Right lobe of liver (tissue), 6 donors: ENCODE measurements around the gene GRIP1. TPM values are rescaled to one million over a fixed set of nuclear protein-coding genes. Genes with fewer than 3 reads are reported as not detected.

ENCODE experiments used
- ATAC-seq, 4 donors: fragments of 200-7000 bp; cut with Tn5 transposase; one replicate each; pipeline ENCODE4 v1.9.1; 2020; ENCODE audit warnings: mild to moderate bottlenecking in 4 of 4, moderate library complexity in 4 of 4
- DNase-seq, 3 donors: peaks; one replicate each; pipeline ENCODE4 v3.0.0-alpha.2; 2020
- H3K27ac ChIP-seq, 3 donors: fragments of 200-600 bp; one replicate each; pipeline ENCODE4 v1.8.0; 2022
- H3K27me3 ChIP-seq, 2 donors: fragments of 200-600 bp; one replicate each; pipeline ENCODE4 v1.8.0; 2022
- H3K36me3 ChIP-seq, 4 donors: fragments of 200-600 bp; sonication (generic) in 1 of 4; one replicate each; pipeline versions ENCODE4 v1.5.1 to v1.8.0; 2017 to 2022; ENCODE audit warnings: control low read depth in 1 of 4
- H3K4me1 ChIP-seq, 4 donors: fragments of 200-600 bp; sonication (generic) in 1 of 4; one replicate each; pipeline versions ENCODE4 v1.5.1 to v1.8.0; 2017 to 2022; ENCODE audit warnings: control low read depth in 1 of 4
- H3K4me3 ChIP-seq, 3 donors: fragments of 200-600 bp; one replicate each; pipeline ENCODE4 v1.8.0; 2022
- H3K9me3 ChIP-seq, 4 donors: fragments of 200-600 bp; sonication (generic) in 1 of 4; one replicate each; pipeline versions ENCODE4 v1.5.1 to v1.8.0; 2017 to 2022; ENCODE audit warnings: control low read depth in 1 of 4
- CTCF ChIP-seq, 4 donors: fragments of 200-600 bp in 3 of 4; fragments of 450-650 bp in 1 of 4; IDR thresholded peaks; one replicate each; pipeline versions ENCODE4 v1.5.1 to v1.8.0; 2016 to 2022; ENCODE audit warnings: antibody characterized with exemption in 4 of 4, mild to moderate bottlenecking in 2 of 4
- POLR2A ChIP-seq: fragments of 450-650 bp; IDR thresholded peaks from one replicate; pipeline ENCODE4 v1.6.1; 2017; ENCODE audit warnings: antibody characterized with exemption, mild to moderate bottlenecking
- WGBS: methylation state at CpG from one replicate; pipeline ENCODE4 v1.1.6; 2018; ENCODE audit warnings: low coverage, low lambda C conversion rate; ENCODE audit not compliant: insufficient coverage; ENCODE audit errors: missing lambda C conversion rate; 5-methylcytosine and 5-hydroxymethylcytosine counted together
- intact Hi-C, 2 donors: fragments of 100-400 bp; cut with DNase I; formaldehyde crosslinking; loops; one replicate each; pipeline versions ENCODE4 v1.11.2 to v1.14.1; 2022
- total RNA-seq, 6 experiments: library from RNA; depleted of rRNA in 2 of 6; stranded (reverse); fragments of >200 nt in 2 of 6; fragmentation: NEBNext Ultra II Directional in 3 of 6; extraction: Animal tissue kit (Norgen Biotek cat#: 25700) in 3 of 6; gene quantifications; one replicate each; pipeline versions ENCODE4 v1.1.0 to v1.2.4, GENCODE V29; 2016 to 2023
- donor health status: DM: no; HTN: yes; CAD: no.
- donor health status: DM: no; HTN: no; CAD: no.
- donor health status: DM: no; HTN: no; CAD: no.
- donor health status: DM: no; HTN: yes; CAD: no.
- donor health status: DM: no; HTN: yes; CAD: no.

Gene GRIP1
- total RNA-seq, 6 experiments from 2014 or later = 0.22 to 0.78 (median 0.26) TPM; not detected in 3

- no peak for ATAC-seq
- H3K36me3 ChIP-seq = no peaks in the 10 kb centered on the region
- H3K9me3 ChIP-seq = no peaks in the 10 kb centered on the region
- TF ChIP-seq CTCF (IDR thresholded peaks at IDR 0.05) (no peak), POLR2A (no peak)
- no peaks in the 10 kb centered on the region for H3K4me1 ChIP-seq
- DNase-seq = no peak
- 73% methylated on average over 2 of the region's 2 CpGs for WGBS
- no peak overlapping the region for H3K4me3 ChIP-seq
- no peaks in the 10 kb centered on the region for H3K27me3 ChIP-seq
- no peak overlapping the region for H3K27ac ChIP-seq
- intact Hi-C loops = no loop called here
These were observed 147.1 kb downstream of the GRIP1 start for GRCh38 chr12:66531766-66532165.

DNA sequence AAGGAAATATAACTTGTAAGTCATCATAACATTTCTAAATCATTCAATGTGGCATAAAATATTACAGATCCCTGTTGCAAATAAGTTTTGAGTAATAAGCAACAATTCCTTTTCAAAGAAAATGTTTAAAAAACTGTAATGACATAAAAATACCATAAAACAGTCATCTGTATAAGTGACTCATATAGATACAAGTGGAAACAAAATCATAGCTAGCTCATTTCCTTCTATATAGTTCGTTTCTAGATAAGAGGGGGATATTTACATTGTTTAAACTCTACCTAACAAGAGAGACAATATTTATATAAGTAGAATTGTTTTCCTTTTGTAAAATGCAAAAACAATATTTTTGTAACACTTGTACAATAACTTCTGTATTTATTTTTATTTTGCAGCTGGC, 148.9 kb downstream of the GRIP1 start:
- intact Hi-C loops = no loop called here
- no peak overlapping the region for H3K4me3 ChIP-seq
- no peaks in the 10 kb centered on the region for H3K4me1 ChIP-seq
- TF ChIP-seq CTCF (IDR thresholded peaks at IDR 0.05) (no peak), POLR2A (no peak)
- H3K27me3 ChIP-seq = no peaks in the 10 kb centered on the region
- ATAC-seq (no peak), DNase-seq (no peak)
- H3K27ac ChIP-seq = no peak overlapping the region
- no peaks in the 10 kb centered on the region for H3K36me3 ChIP-seq
- H3K9me3 ChIP-seq = no peaks in the 10 kb centered on the region
- 23% methylated on average over 1 of the region's 1 CpG for WGBS

DNA sequence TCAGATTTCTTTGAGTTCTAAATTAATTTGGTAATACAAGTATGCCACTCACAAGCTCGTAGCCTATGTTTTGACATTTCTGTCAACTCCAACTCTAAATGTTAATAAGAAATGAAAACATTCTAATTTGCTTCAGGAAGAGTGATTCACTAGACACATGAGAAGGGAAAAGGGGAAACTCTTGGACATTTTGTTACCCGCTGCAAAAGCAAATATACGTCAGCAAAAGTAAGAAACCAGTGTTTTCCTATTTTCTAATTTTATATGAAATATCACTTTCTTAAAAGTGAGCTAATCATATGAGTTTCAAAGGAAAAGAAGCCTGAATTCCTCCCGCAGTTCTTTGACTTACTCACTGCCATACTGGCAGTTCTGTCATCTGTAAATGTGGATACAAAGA, 162.3 kb downstream of the GRIP1 start:
- 43% methylated on average over 4 of the region's 4 CpGs for WGBS
- intact Hi-C loops = no loop called here

GRCh38 chr12:66516133-66516532, 162.7 kb downstream of the GRIP1 start:
- H3K9me3 ChIP-seq = peaks cover 0 to 4% (median 0%) of the 10 kb centered on the region in 4 donors
- no peaks in the 10 kb centered on the region for H3K4me1 ChIP-seq
- no peaks in the 10 kb centered on the region for H3K27me3 ChIP-seq
- no peaks in the 10 kb centered on the region for H3K36me3 ChIP-seq
- 30% methylated on average over 2 of the region's 2 CpGs for WGBS
- ATAC-seq (no peak), DNase-seq (no peak)
- H3K27ac ChIP-seq = no peak overlapping the region
- TF ChIP-seq CTCF (IDR thresholded peaks at IDR 0.05) (no peak), POLR2A (no peak)
- intact Hi-C loops = no loop called here
- H3K4me3 ChIP-seq = no peak overlapping the region

More for the DNA sequence above, 162.3 kb downstream of the GRIP1 start:
- no peak for TF ChIP-seq POLR2A
- no peak for TF ChIP-seq CTCF (IDR thresholded peaks at IDR 0.05)
- Histone ChIP-seq H3K9me3 (peaks cover 0 to 4% (median 0%) of the 10 kb centered on the region in 4 donors), H3K36me3 (no peaks in the 10 kb centered on the region), H3K4me3 (no peak overlapping the region), H3K27ac (no peak overlapping the region), H3K27me3 (no peaks in the 10 kb centered on the region), H3K4me1 (no peaks in the 10 kb centered on the region)
- ATAC-seq (no peak), DNase-seq (no peak)

GRCh38 chr12:66514581-66514980, 164.3 kb downstream of the GRIP1 start:
- 35% methylated on average over 2 of the region's 2 CpGs for WGBS
- Histone ChIP-seq H3K36me3 (no peaks in the 10 kb centered on the region), H3K4me3 (no peak overlapping the region), H3K27ac (no peak overlapping the region), H3K9me3 (peaks cover 0 to 4% (median 0%) of the 10 kb centered on the region in 4 donors), H3K27me3 (no peaks in the 10 kb centered on the region), H3K4me1 (no peaks in the 10 kb centered on the region)
- intact Hi-C loops = no loop called here
- DNase-seq = no peak
- ATAC-seq = no peak
- no peak for TF ChIP-seq CTCF (IDR thresholded peaks at IDR 0.05)
- no peak for TF ChIP-seq POLR2A
